A549 (cell line): ENCODE results near the gene EHD2. TPM values are rescaled to one million over a fixed set of nuclear protein-coding genes. Genes with fewer than 3 reads are reported as not detected.

Source experiments
- ATAC-seq, 2 experiments: fragments of 200-7000 bp in 1 of 2; fragments of >200 bp in 1 of 2; cut with Nextera tagmentation in 1 of 2; cut with Tn5 transposase in 1 of 2; 3 replicates each; pipeline versions ENCODE4 v1.8.0 to v1.9.1; 2018 to 2020; ENCODE audit warnings: mild to moderate bottlenecking in 1 of 2, moderate library complexity in 1 of 2
- CTCF ChIA-PET: fragments of 300-600 bp; sonication (Branson Sonifier 250); formaldehyde crosslinking; extraction: SDS; loops from one replicate; lab custom pipeline; 2021; ENCODE audit warnings: antibody characterized with exemption, inconsistent platforms; lab: Yijun Ruan, JAX
- POLR2A ChIA-PET: fragments of 350-600 bp; formaldehyde crosslinking; extraction: SDS; loops from one replicate; lab custom pipeline; 2021; ENCODE audit warnings: antibody characterized with exemption, inconsistent platforms; lab: Yijun Ruan, JAX
- DNase-seq, 2 experiments: peaks; one replicate each; pipeline versions ENCODE4 v3.0.0 to v3.0.0-alpha.2; 2011 to 2016; ENCODE audit warnings: low read depth in 1 of 2, low spot score in 1 of 2
- FAIRE-seq: peaks from 2 replicates; lab custom pipeline; 2011; peaks lifted over from hg19 to GRCh38; lab: Jason Lieb, UNC
- H3K27ac ChIP-seq, 2 experiments: fragments of >200 bp; sonication (Bioruptor Twin); formaldehyde crosslinking; 3 replicates each; pipeline ENCODE4 v1.5.1; 2016 to 2017
- H3K4me1 ChIP-seq: fragments of >200 bp; sonication (Bioruptor Twin); formaldehyde crosslinking; 3 replicates; pipeline ENCODE4 v1.6.1; 2016
- H3K4me2 ChIP-seq: fragments of >200 bp; sonication (Bioruptor Twin); formaldehyde crosslinking; 3 replicates; pipeline ENCODE4 v1.6.1; 2016
- H3K4me3 ChIP-seq: fragments of >200 bp; sonication (Bioruptor Twin); formaldehyde crosslinking; 3 replicates; pipeline ENCODE4 v1.5.1; 2016
- H3K9me3 ChIP-seq: fragments of >200 bp; sonication (Bioruptor Twin); formaldehyde crosslinking; 3 replicates; pipeline ENCODE4 v1.6.1; 2016
- BHLHE40 ChIP-seq: IDR thresholded peaks from 2 replicates; pipeline ENCODE4 v1.6.1; 2012; ENCODE audit warnings: low read depth, low read length, inconsistent platforms
- CBX2 ChIP-seq: fragments of 200-600 bp; sonication (generic); IDR thresholded peaks from 2 replicates; pipeline ENCODE4 v1.6.1; 2016; ENCODE audit warnings: low read depth, mild to moderate bottlenecking, borderline replicate concordance
- CBX8 ChIP-seq: fragments of 200-600 bp; sonication (generic); IDR thresholded peaks from 2 replicates; pipeline ENCODE4 v1.6.1; 2016
- CHD2 ChIP-seq: fragments of 150-350 bp; IDR thresholded peaks from 2 replicates; pipeline ENCODE4 v1.6.1; 2014; ENCODE audit warnings: low read length; ENCODE audit not compliant: partially characterized antibody
- CHD4 ChIP-seq: fragments of 200-600 bp; sonication (generic); IDR thresholded peaks from 2 replicates; pipeline ENCODE4 v1.6.1; 2016; ENCODE audit warnings: antibody characterized with exemption, mild to moderate bottlenecking, borderline replicate concordance
- EHF ChIP-seq: fragments of 250-450 bp; sonication (Bioruptor Pico); IDR thresholded peaks from 2 replicates; pipeline ENCODE4 v1.5.0; 2020; ENCODE audit warnings: mild to moderate bottlenecking
- EHMT2 ChIP-seq: fragments of 200-600 bp; sonication (generic); IDR thresholded peaks from 2 replicates; pipeline ENCODE4 v1.6.1; 2016; ENCODE audit warnings: antibody characterized with exemption, low read depth, mild to moderate bottlenecking, moderate library complexity
- ESRRA ChIP-seq: fragments of 150-350 bp; IDR thresholded peaks from 2 replicates; pipeline ENCODE4 v1.6.1; 2014; ENCODE audit warnings: mild to moderate bottlenecking, low read length, borderline replicate concordance
- HDAC2 ChIP-seq: fragments of 200-600 bp; sonication (generic); IDR thresholded peaks from 2 replicates; pipeline ENCODE4 v1.6.1; 2016
- HEYL ChIP-seq: fragments of 250-450 bp; sonication (Bioruptor Pico); IDR thresholded peaks from 2 replicates; pipeline ENCODE4 v1.8.0; 2021; ENCODE audit warnings: mild to moderate bottlenecking, moderate library complexity
- JUN ChIP-seq, 2 experiments: fragments of >200 bp; sonication (Bioruptor Twin); formaldehyde crosslinking; IDR thresholded peaks; 2 replicates in 1 of 2; 3 replicates in 1 of 2; pipeline ENCODE4 v1.6.1; 2016 to 2017
- KDM1A ChIP-seq: fragments of 200-600 bp; sonication (generic); IDR thresholded peaks from 2 replicates; pipeline ENCODE4 v1.6.1; 2016; ENCODE audit warnings: low read depth, mild to moderate bottlenecking
- MAZ ChIP-seq: fragments of 150-350 bp; IDR thresholded peaks from 2 replicates; pipeline ENCODE4 v1.6.1; 2014; ENCODE audit warnings: antibody characterized with exemption, low read depth, low read length, borderline replicate concordance
- MYC ChIP-seq: IDR thresholded peaks from 2 replicates; pipeline ENCODE4 v1.6.1; 2012; ENCODE audit warnings: mild to moderate bottlenecking, inconsistent platforms, low read length, improper control_type of control experiment, borderline replicate concordance
- NR3C1 ChIP-seq: fragments of >200 bp; sonication (Bioruptor Twin); formaldehyde crosslinking; IDR thresholded peaks from 3 replicates; pipeline ENCODE4 v1.6.1; 2017
- PBX3 ChIP-seq: IDR thresholded peaks from 2 replicates; pipeline ENCODE4 v1.6.1; 2012
- PHF8 ChIP-seq: fragments of 200-600 bp; sonication (generic); IDR thresholded peaks from 2 replicates; pipeline ENCODE4 v1.6.1; 2016; ENCODE audit warnings: low read depth, mild to moderate bottlenecking, antibody characterized with exemption, moderate library complexity, borderline replicate concordance
- RAD21 ChIP-seq, 2 experiments: fragments of >200 bp in 1 of 2; sonication (Bioruptor Twin) in 1 of 2; formaldehyde crosslinking in 1 of 2; IDR thresholded peaks in 1 of 2; conservative IDR thresholded peaks in 1 of 2; 2 replicates in 1 of 2; 3 replicates in 1 of 2; pipeline ENCODE4 v1.6.1; 2012 to 2018; ENCODE audit warnings: inconsistent platforms in 1 of 2
- RARB ChIP-seq: fragments of 250-450 bp; sonication (Bioruptor Pico); IDR thresholded peaks from 2 replicates; pipeline ENCODE4 v1.8.0; 2021; ENCODE audit warnings: mild to moderate bottlenecking, moderate library complexity
- RCOR1 ChIP-seq: fragments of 150-350 bp; IDR thresholded peaks from 2 replicates; pipeline ENCODE4 v1.6.1; 2014; ENCODE audit warnings: antibody characterized with exemption, low read length, low read depth
- RFX5 ChIP-seq: fragments of 450-650 bp; IDR thresholded peaks from 2 replicates; pipeline ENCODE4 v1.7.1; 2014; ENCODE audit warnings: antibody characterized with exemption, mild to moderate bottlenecking, moderate library complexity
- RNF2 ChIP-seq: fragments of 200-600 bp; sonication (generic); IDR thresholded peaks from 2 replicates; pipeline ENCODE4 v1.6.1; 2016; ENCODE audit warnings: low read depth, mild to moderate bottlenecking, antibody characterized with exemption, moderate library complexity, borderline replicate concordance
- SMC3 ChIP-seq: fragments of >200 bp; sonication (Bioruptor Twin); formaldehyde crosslinking; IDR thresholded peaks from 3 replicates; pipeline ENCODE4 v1.6.1; 2018; ENCODE audit warnings: inconsistent platforms
- TFCP2L1 ChIP-seq: fragments of 250-450 bp; sonication (Bioruptor Pico); IDR thresholded peaks from 2 replicates; pipeline ENCODE4 v1.5.0; 2021; ENCODE audit warnings: mild to moderate bottlenecking
- USF2 ChIP-seq: fragments of 450-650 bp; IDR thresholded peaks from 2 replicates; pipeline ENCODE4 v1.6.1; 2014; ENCODE audit warnings: antibody characterized with exemption
- ZFP36 ChIP-seq: fragments of 450-650 bp; IDR thresholded peaks from 2 replicates; pipeline ENCODE4 v1.6.1; 2014; ENCODE audit warnings: borderline replicate concordance; ENCODE audit not compliant: partially characterized antibody
- ZNF302 ChIP-seq: fragments of 250-450 bp; sonication (Bioruptor Pico); IDR thresholded peaks from 2 replicates; pipeline ENCODE4 v1.9.0; 2021; ENCODE audit warnings: inconsistent platforms, mild to moderate bottlenecking, moderate library complexity
- ZSCAN20 ChIP-seq: fragments of 250-450 bp; sonication (Bioruptor Pico); IDR thresholded peaks from 2 replicates; pipeline ENCODE4 v1.8.0; 2022; ENCODE audit warnings: mild to moderate bottlenecking, moderate library complexity
- WGBS: methylation state at CpG from one replicate; pipeline ENCODE4 v1.1.6; 2017; ENCODE audit errors: missing lambda C conversion rate; 5-methylcytosine and 5-hydroxymethylcytosine counted together
- polyA plus RNA-seq, 4 experiments: library from polyadenylated mRNA; depleted of rRNA in 3 of 4; stranded (reverse); fragments of >200 nt; fragmentation: RNase III in 1 of 4; extraction: RNeasy Plus Mini Kit Qiagen cat#74134 plus additional on column Dnase treatment in 1 of 4; gene quantifications; 2 replicates in 3 of 4; 3 replicates in 1 of 4; pipeline ENCODE4 v1.2.3, GENCODE V29; 2011 to 2017

The EHD2 gene
- polyA plus RNA-seq, 2 of the 4 experiments (the other 2 are of a cell fraction), result 32.3 to 105 TPM

GRCh38 chr19:47679251-47679900 is 33.8 kb upstream of the EHD2 start:
- H3K4me3 ChIP-seq, result no peak overlapping the region
- CTCF ChIA-PET, result interaction anchor here (0.9 to 2.8 kb wide), 7 partner anchors 14 to 244 kb away, joined by 3 to 15 read pairs (median 7); partner anchors contain the start of gene NAPA
- 92% methylated on average over 21 of the region's 30 CpGs for WGBS
- POLR2A ChIA-PET, result no interaction called here
- ATAC-seq (no peak), FAIRE-seq (no peak), DNase-seq (no peak)
- no peak overlapping the region for H3K27ac ChIP-seq
- no peak for TF ChIP-seq ZSCAN20 (CRISPR knock-in tag)
- no peak for TF ChIP-seq ZFP36
- TF ChIP-seq KDM1A, result no peak
- no peak for TF ChIP-seq CBX8
- no peak for TF ChIP-seq RCOR1
- no peak for TF ChIP-seq RFX5
- no peak for TF ChIP-seq MYC
- no peak for TF ChIP-seq JUN (IDR thresholded peaks at IDR 0.05)
- TF ChIP-seq RAD21 (conservative IDR thresholded peaks at IDR 0.05 in 1 of 2, IDR thresholded peaks at IDR 0.05 in 1 of 2), result no peak
- no peak for TF ChIP-seq BHLHE40
- no peaks in the 10 kb centered on the region for H3K4me1 ChIP-seq
- no peak overlapping the region for H3K4me2 ChIP-seq
- H3K9me3 ChIP-seq, result no peaks in the 10 kb centered on the region

- no peak for TF ChIP-seq CBX2
- no peak for TF ChIP-seq CHD2
- TF ChIP-seq EHF (CRISPR knock-in tag), result no peak
- TF ChIP-seq RARB (CRISPR knock-in tag), result no peak
- no peak for TF ChIP-seq ESRRA
- no peak for TF ChIP-seq NR3C1
- TF ChIP-seq TFCP2L1 (CRISPR knock-in tag), result no peak
- no peak for TF ChIP-seq ZNF302
- TF ChIP-seq USF2, result no peak
- TF ChIP-seq MAZ, result no peak
- H3K4me2 ChIP-seq, result no peak overlapping the region
- ChIA-PET CTCF (interaction anchor here (2.8 kb wide), 1 partner anchor 19 kb away, joined by 14 read pairs; no protein-coding TSS in a partner anchor), POLR2A (no interaction called here)
- WGBS, result 95% methylated on average over 71 of the region's 90 CpGs
- FAIRE-seq (no peak), ATAC-seq (no peak), DNase-seq (no peak)
- H3K27ac ChIP-seq, result no peak overlapping the region
- no peak overlapping the region for H3K4me3 ChIP-seq
- H3K9me3 ChIP-seq, result no peaks in the 10 kb centered on the region
- no peaks in the 10 kb centered on the region for H3K4me1 ChIP-seq
Measured at GRCh38 chr19:47679922-47680857, 33.0 kb upstream of the EHD2 start.

GRCh38 chr19:47680858-47681332 is 32.3 kb upstream of the EHD2 start:
- WGBS, result 94% methylated on average over 21 of the region's 34 CpGs
- no peak for ATAC-seq
- no peaks in the 10 kb centered on the region for H3K9me3 ChIP-seq
- CTCF ChIA-PET, result interaction anchor here (1.2 to 1.5 kb wide), 2 partner anchors 18 to 25 kb away, joined by 3 to 6 read pairs; no protein-coding TSS in a partner anchor
- TF ChIP-seq ZSCAN20 (CRISPR knock-in tag) (no peak), MYC (no peak), RNF2 (no peak), RAD21 (conservative IDR thresholded peaks at IDR 0.05 in 1 of 2, IDR thresholded peaks at IDR 0.05 in 1 of 2) (no peak), HEYL (no peak), PBX3 (no peak), EHMT2 (no peak), PHF8 (no peak), HDAC2 (no peak), CBX8 (no peak), CHD4 (no peak), KDM1A (no peak), SMC3 (no peak), TFCP2L1 (CRISPR knock-in tag) (no peak), JUN (IDR thresholded peaks at IDR 0.05) (no peak)
- no peak for DNase-seq
- no peaks in the 10 kb centered on the region for H3K4me1 ChIP-seq
- H3K4me3 ChIP-seq, result no peak overlapping the region
- H3K4me2 ChIP-seq, result no peak overlapping the region
- no peak overlapping the region for H3K27ac ChIP-seq
- no peak for FAIRE-seq
- POLR2A ChIA-PET, result no interaction called here
